Neural cell (in vitro differentiated cells): ENCODE data around the gene TNS3. TPM values are rescaled to one million over a fixed set of nuclear protein-coding genes. Genes with fewer than 3 reads are reported as not detected.

Experiments
- H2AFZ ChIP-seq: fragments of 200-600, 300-800 bp; sonication (generic), shearing (Covaris generic); 2 replicates; pipeline ENCODE4 v1.6.0; 2014; ENCODE audit warnings: low read depth, mild to moderate bottlenecking, antibody characterized with exemption, low read length, moderate library complexity
- H3F3A ChIP-seq: fragments of 200-600 bp; shearing (Covaris generic); 2 replicates; pipeline ENCODE4 v1.6.1; 2016; ENCODE audit warnings: mild to moderate bottlenecking, moderate library complexity, mixed read lengths, antibody characterized with exemption, low read length; ENCODE audit not compliant: insufficient read depth, poor library complexity, severe bottlenecking
- H3K27ac ChIP-seq: fragments of 200-600, 300-800 bp; sonication (generic), shearing (Covaris generic); 2 replicates; pipeline ENCODE4 v1.5.1; 2014; ENCODE audit warnings: mild to moderate bottlenecking, low read length, moderate library complexity
- H3K27me3 ChIP-seq: fragments of 300-800, 200-600 bp; sonication (generic), shearing (Covaris generic); 2 replicates; pipeline ENCODE4 v1.6.0; 2014; ENCODE audit warnings: mild to moderate bottlenecking, low read depth, low read length, moderate library complexity; ENCODE audit not compliant: insufficient read depth
- H3K36me3 ChIP-seq: fragments of 300-800, 200-600 bp; sonication (generic), shearing (Covaris generic); 2 replicates; pipeline ENCODE4 v1.5.1; 2014; ENCODE audit warnings: mild to moderate bottlenecking, antibody characterized with exemption, low read length, moderate library complexity; ENCODE audit not compliant: insufficient read depth
- H3K4me2 ChIP-seq: fragments of 300-800, 200-600 bp; sonication (generic), shearing (Covaris generic); 2 replicates; pipeline ENCODE4 v1.6.0; 2014; ENCODE audit warnings: mild to moderate bottlenecking, low read length
- H3K4me3 ChIP-seq: fragments of 300-800, 200-600 bp; sonication (generic), shearing (Covaris generic); 2 replicates; pipeline ENCODE4 v1.5.1; 2014; ENCODE audit warnings: mild to moderate bottlenecking, low read length, moderate library complexity
- H3K79me2 ChIP-seq: fragments of 200-600 bp; shearing (Covaris generic); replicated peaks from 2 replicates; pipeline ENCODE4 v1.6.0; 2014; ENCODE audit warnings: mild to moderate bottlenecking, low read length, moderate library complexity; ENCODE audit not compliant: insufficient read depth
- H3K9ac ChIP-seq: fragments of 300-800, 200-600 bp; sonication (generic), shearing (Covaris generic); 2 replicates; pipeline ENCODE4 v1.6.1; 2016; ENCODE audit warnings: mild to moderate bottlenecking, low read length, mixed read lengths
- H3K9me2 ChIP-seq: fragments of 200-600 bp; shearing (Covaris generic); 2 replicates; pipeline ENCODE4 v1.6.1; 2016; ENCODE audit warnings: mild to moderate bottlenecking, low read length, mixed read lengths; ENCODE audit not compliant: insufficient read depth
- H3K9me3 ChIP-seq: fragments of 200-600, 300-800 bp; sonication (generic), shearing (Covaris generic); 2 replicates; pipeline ENCODE4 v1.6.1; 2016; ENCODE audit warnings: mild to moderate bottlenecking, mixed run types, low read length, moderate library complexity, mixed read lengths
- H4K20me1 ChIP-seq: fragments of 200-600 bp; shearing (Covaris generic); 2 replicates; pipeline ENCODE4 v1.6.1; 2016; ENCODE audit warnings: mild to moderate bottlenecking, mixed run types; ENCODE audit not compliant: insufficient read depth
- EP300 ChIP-seq: fragments of 450-650 bp; conservative IDR thresholded peaks from 2 replicates; pipeline ENCODE4 v1.6.1; 2014; ENCODE audit warnings: antibody characterized with exemption, mild to moderate bottlenecking, moderate library complexity; ENCODE audit not compliant: poor library complexity, severe bottlenecking
- EZH2 ChIP-seq: fragments of 200-600, 300-800 bp; shearing (Covaris generic), sonication (generic); IDR thresholded peaks from 2 replicates; pipeline ENCODE4 v1.6.1; 2014; ENCODE audit warnings: antibody characterized with exemption, low read length, borderline replicate concordance, mild to moderate bottlenecking; ENCODE audit not compliant: insufficient read depth, poor library complexity, severe bottlenecking
- MXI1 ChIP-seq: fragments of 450-650 bp; conservative IDR thresholded peaks from 2 replicates; pipeline ENCODE4 v1.6.1; 2014; ENCODE audit warnings: antibody characterized with exemption, mild to moderate bottlenecking; ENCODE audit not compliant: poor library complexity, severe bottlenecking
- POLR2AphosphoS5 ChIP-seq: IDR thresholded peaks from 2 replicates; pipeline ENCODE4 v1.6.1; 2012
- RAD21 ChIP-seq: fragments of 450-650 bp; conservative IDR thresholded peaks from 2 replicates; pipeline ENCODE4 v1.6.1; 2014; ENCODE audit warnings: antibody characterized with exemption, mild to moderate bottlenecking, moderate library complexity
- SMC3 ChIP-seq: fragments of 450-650 bp; conservative IDR thresholded peaks from 2 replicates; pipeline ENCODE4 v1.6.1; 2014; ENCODE audit warnings: antibody characterized with exemption, mild to moderate bottlenecking, moderate library complexity; ENCODE audit not compliant: poor library complexity
- TAF1 ChIP-seq: IDR thresholded peaks from 2 replicates; pipeline ENCODE4 v1.6.1; 2012; ENCODE audit warnings: low read depth
- polyA plus RNA-seq: library from polyadenylated mRNA; depleted of rRNA; stranded (reverse); fragments of >200 nt; gene quantifications from 2 replicates; pipeline ENCODE4 v1.2.3, GENCODE V29; 2014
- TF ChIP-seq, protein P1 (sequence below): IDR thresholded peaks from 2 replicates; pipeline ENCODE4 v1.6.1; 2012; ENCODE audit warnings: borderline replicate concordance
- TF ChIP-seq, protein P2 (sequence below): fragments of 450-650 bp; IDR thresholded peaks from 2 replicates; pipeline ENCODE4 v1.5.1; 2014; ENCODE audit warnings: antibody characterized with exemption, mild to moderate bottlenecking, moderate library complexity; ENCODE audit not compliant: poor library complexity, severe bottlenecking

The TNS3 gene
- polyA plus RNA-seq, 1 donor from 2014 or later: 0.58 TPM

- H2AFZ ChIP-seq: no peak overlapping the region
- no peaks in the 10 kb centered on the region for H4K20me1 ChIP-seq
- H3F3A ChIP-seq: no peaks in the 10 kb centered on the region
- H3K79me2 ChIP-seq: no peaks in the 10 kb centered on the region
- no peaks in the 10 kb centered on the region for H3K36me3 ChIP-seq
- no peak for TF ChIP-seq RAD21
- TF ChIP-seq, protein P1, sequence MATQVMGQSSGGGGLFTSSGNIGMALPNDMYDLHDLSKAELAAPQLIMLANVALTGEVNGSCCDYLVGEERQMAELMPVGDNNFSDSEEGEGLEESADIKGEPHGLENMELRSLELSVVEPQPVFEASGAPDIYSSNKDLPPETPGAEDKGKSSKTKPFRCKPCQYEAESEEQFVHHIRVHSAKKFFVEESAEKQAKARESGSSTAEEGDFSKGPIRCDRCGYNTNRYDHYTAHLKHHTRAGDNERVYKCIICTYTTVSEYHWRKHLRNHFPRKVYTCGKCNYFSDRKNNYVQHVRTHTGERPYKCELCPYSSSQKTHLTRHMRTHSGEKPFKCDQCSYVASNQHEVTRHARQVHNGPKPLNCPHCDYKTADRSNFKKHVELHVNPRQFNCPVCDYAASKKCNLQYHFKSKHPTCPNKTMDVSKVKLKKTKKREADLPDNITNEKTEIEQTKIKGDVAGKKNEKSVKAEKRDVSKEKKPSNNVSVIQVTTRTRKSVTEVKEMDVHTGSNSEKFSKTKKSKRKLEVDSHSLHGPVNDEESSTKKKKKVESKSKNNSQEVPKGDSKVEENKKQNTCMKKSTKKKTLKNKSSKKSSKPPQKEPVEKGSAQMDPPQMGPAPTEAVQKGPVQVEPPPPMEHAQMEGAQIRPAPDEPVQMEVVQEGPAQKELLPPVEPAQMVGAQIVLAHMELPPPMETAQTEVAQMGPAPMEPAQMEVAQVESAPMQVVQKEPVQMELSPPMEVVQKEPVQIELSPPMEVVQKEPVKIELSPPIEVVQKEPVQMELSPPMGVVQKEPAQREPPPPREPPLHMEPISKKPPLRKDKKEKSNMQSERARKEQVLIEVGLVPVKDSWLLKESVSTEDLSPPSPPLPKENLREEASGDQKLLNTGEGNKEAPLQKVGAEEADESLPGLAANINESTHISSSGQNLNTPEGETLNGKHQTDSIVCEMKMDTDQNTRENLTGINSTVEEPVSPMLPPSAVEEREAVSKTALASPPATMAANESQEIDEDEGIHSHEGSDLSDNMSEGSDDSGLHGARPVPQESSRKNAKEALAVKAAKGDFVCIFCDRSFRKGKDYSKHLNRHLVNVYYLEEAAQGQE: no peak
- no peak for TF ChIP-seq POLR2AphosphoS5
- no peak for TF ChIP-seq MXI1
- no peak for TF ChIP-seq EP300
- TF ChIP-seq TAF1: no peak
- TF ChIP-seq SMC3: no peak
- TF ChIP-seq, protein P2, sequence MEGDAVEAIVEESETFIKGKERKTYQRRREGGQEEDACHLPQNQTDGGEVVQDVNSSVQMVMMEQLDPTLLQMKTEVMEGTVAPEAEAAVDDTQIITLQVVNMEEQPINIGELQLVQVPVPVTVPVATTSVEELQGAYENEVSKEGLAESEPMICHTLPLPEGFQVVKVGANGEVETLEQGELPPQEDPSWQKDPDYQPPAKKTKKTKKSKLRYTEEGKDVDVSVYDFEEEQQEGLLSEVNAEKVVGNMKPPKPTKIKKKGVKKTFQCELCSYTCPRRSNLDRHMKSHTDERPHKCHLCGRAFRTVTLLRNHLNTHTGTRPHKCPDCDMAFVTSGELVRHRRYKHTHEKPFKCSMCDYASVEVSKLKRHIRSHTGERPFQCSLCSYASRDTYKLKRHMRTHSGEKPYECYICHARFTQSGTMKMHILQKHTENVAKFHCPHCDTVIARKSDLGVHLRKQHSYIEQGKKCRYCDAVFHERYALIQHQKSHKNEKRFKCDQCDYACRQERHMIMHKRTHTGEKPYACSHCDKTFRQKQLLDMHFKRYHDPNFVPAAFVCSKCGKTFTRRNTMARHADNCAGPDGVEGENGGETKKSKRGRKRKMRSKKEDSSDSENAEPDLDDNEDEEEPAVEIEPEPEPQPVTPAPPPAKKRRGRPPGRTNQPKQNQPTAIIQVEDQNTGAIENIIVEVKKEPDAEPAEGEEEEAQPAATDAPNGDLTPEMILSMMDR: no peak
- TF ChIP-seq EZH2: no peak
- no peak overlapping the region for H3K9ac ChIP-seq
- no peaks in the 10 kb centered on the region for H3K9me2 ChIP-seq
- no peaks in the 10 kb centered on the region for H3K27me3 ChIP-seq
- H3K9me3 ChIP-seq: no peaks in the 10 kb centered on the region
- no peak overlapping the region for H3K4me3 ChIP-seq
- no peak overlapping the region for H3K27ac ChIP-seq
- no peak overlapping the region for H3K4me2 ChIP-seq
These were observed 64.8 kb downstream of the TNS3 start for GRCh38 chr7:47516985-47517600.

- no peaks in the 10 kb centered on the region for H3K9me3 ChIP-seq
- TF ChIP-seq MXI1: no peak
- TF ChIP-seq, protein P2: no peak
- no peak for TF ChIP-seq EP300
- TF ChIP-seq, protein P1: no peak
- no peak for TF ChIP-seq RAD21
- TF ChIP-seq TAF1: no peak
- TF ChIP-seq EZH2: no peak
- TF ChIP-seq POLR2AphosphoS5: no peak
- no peak for TF ChIP-seq SMC3
- no peak overlapping the region for H3K4me3 ChIP-seq
- H2AFZ ChIP-seq: no peak overlapping the region
- H3K36me3 ChIP-seq: no peaks in the 10 kb centered on the region
- no peaks in the 10 kb centered on the region for H3K9me2 ChIP-seq
- no peaks in the 10 kb centered on the region for H3K79me2 ChIP-seq
- H3F3A ChIP-seq: no peaks in the 10 kb centered on the region
- H4K20me1 ChIP-seq: no peaks in the 10 kb centered on the region
- H3K9ac ChIP-seq: no peak overlapping the region
- H3K27ac ChIP-seq: no peak overlapping the region
- H3K27me3 ChIP-seq: no peaks in the 10 kb centered on the region
- H3K4me2 ChIP-seq: no peak overlapping the region
These were observed 65.5 kb downstream of the TNS3 start for GRCh38 chr7:47516386-47516785.
